K562 (cell line): ENCODE measurements around the gene EFCAB9. TPM values are rescaled to one million over a fixed set of nuclear protein-coding genes. Genes with fewer than 3 reads are reported as not detected.

Experiments
- ATAC-seq: fragments of 200-7000 bp; cut with Tn5 transposase; 3 replicates; pipeline ENCODE4 v1.9.1; 2020; ENCODE audit warnings: moderate library complexity
- BruUV-seq: library from RNA; stranded (reverse); fragments of 400-500 nt; replicated peaks from 2 replicates; lab custom pipeline; 2021; lab: Mats Ljungman, UMichigan
- CTCF ChIA-PET: fragments of 300-600 bp; formaldehyde crosslinking; extraction: SDS; loops from one replicate; lab custom pipeline; 2021; ENCODE audit warnings: low intra/inter-chr PET ratio; lab: Yijun Ruan, JAX
- POLR2A ChIA-PET: fragments of 300-600, 350-650 bp; sonication (Branson Sonifier 250); formaldehyde crosslinking; extraction: SDS; loops from one replicate; lab custom pipeline; 2021; ENCODE audit warnings: antibody characterized with exemption, inconsistent platforms; lab: Yijun Ruan, JAX
- DNase-seq, 4 experiments: peaks; one replicate each; pipeline versions ENCODE4 v3.0.0 to v3.0.0-alpha.2; 2011 to 2018; ENCODE audit warnings: low spot score in 3 of 4, mixed read lengths in 3 of 4; ENCODE audit errors: extremely low read depth in 1 of 4
- FAIRE-seq: peaks from 2 replicates; lab custom pipeline; 2011; peaks lifted over from hg19 to GRCh38; lab: Jason Lieb, UNC
- H2AFZ ChIP-seq: 2 replicates; pipeline ENCODE4 v1.6.0; 2011; ENCODE audit warnings: low read depth, low read length, control low read depth, inconsistent platforms
- H3K27ac ChIP-seq: fragments of 200-600 bp; 3 replicates; pipeline ENCODE4 v1.8.0; 2011; ENCODE audit warnings: low read depth, mild to moderate bottlenecking, control low read depth, inconsistent platforms, low read length, moderate library complexity, mixed read lengths; ENCODE audit errors: extremely low read depth
- H3K27me3 ChIP-seq, 2 experiments: fragments of 300-600 bp in 1 of 2; 2 replicates in 1 of 2; 3 replicates in 1 of 2; pipeline versions ENCODE4 v1.6.0 to v1.8.0; 2011; ENCODE audit warnings: inconsistent platforms in 2 of 2, low read length in 2 of 2, mild to moderate bottlenecking in 1 of 2, mixed read lengths in 1 of 2, moderate library complexity in 1 of 2; ENCODE audit not compliant: control insufficient read depth in 2 of 2, insufficient read depth in 2 of 2
- H3K36me3 ChIP-seq: fragments of 300-600 bp; 3 replicates; pipeline ENCODE4 v1.8.0; 2011; ENCODE audit warnings: mild to moderate bottlenecking, low read length, inconsistent platforms; ENCODE audit not compliant: control insufficient read depth, insufficient read depth
- H3K4me1 ChIP-seq, 2 experiments: fragments of 200-600 bp in 1 of 2; replicated peaks in 1 of 2; 2 replicates in 1 of 2; 3 replicates in 1 of 2; pipeline versions ENCODE4 v1.5.1 to v1.8.0; 2011; ENCODE audit warnings: inconsistent platforms in 2 of 2, low read length in 2 of 2, mild to moderate bottlenecking in 1 of 2, mixed read lengths in 1 of 2, moderate library complexity in 1 of 2; ENCODE audit not compliant: control insufficient read depth in 2 of 2, insufficient read depth in 2 of 2
- H3K4me2 ChIP-seq: 2 replicates; pipeline ENCODE4 v1.6.1; 2011; ENCODE audit warnings: low read length, control low read depth, inconsistent platforms, mixed read lengths; ENCODE audit not compliant: insufficient read depth
- H3K4me3 ChIP-seq: fragments of 200-600 bp; sonication (generic), shearing (Covaris generic); 2 replicates; pipeline ENCODE4 v1.5.1; 2016; ENCODE audit warnings: control low read depth, inconsistent platforms
- H3K79me2 ChIP-seq: fragments of 200-600 bp; 3 replicates; pipeline ENCODE4 v1.8.0; 2011; ENCODE audit warnings: low read length, inconsistent platforms; ENCODE audit not compliant: control insufficient read depth, insufficient read depth
- H3K9ac ChIP-seq, 2 experiments: 2 replicates each; pipeline versions ENCODE4 v1.6.0 to v1.6.1; 2011; ENCODE audit warnings: low read depth in 2 of 2, low read length in 2 of 2, control low read depth in 1 of 2, inconsistent platforms in 1 of 2, mild to moderate bottlenecking in 1 of 2, mixed read lengths in 1 of 2; ENCODE audit not compliant: insufficient read depth in 1 of 2
- H3K9me1 ChIP-seq: one replicate; pipeline ENCODE4 v1.6.0; 2011; ENCODE audit warnings: inconsistent platforms, mild to moderate bottlenecking, low read length, moderate library complexity; ENCODE audit not compliant: control insufficient read depth, insufficient read depth
- H3K9me3 ChIP-seq: replicated peaks from 2 replicates; pipeline ENCODE4 v1.5.1; 2011; ENCODE audit warnings: low read depth, low read length, inconsistent platforms; ENCODE audit not compliant: control insufficient read depth, insufficient read depth
- H4K20me1 ChIP-seq: replicated peaks from 2 replicates; pipeline ENCODE4 v1.6.1; 2011; ENCODE audit warnings: low read length, inconsistent platforms, mixed read lengths; ENCODE audit not compliant: control insufficient read depth, insufficient read depth
- CCAR2 ChIP-seq: fragments of 200-400 bp; formaldehyde crosslinking; IDR thresholded peaks from 2 replicates; pipeline ENCODE4 v1.6.1; 2017; ENCODE audit warnings: mild to moderate bottlenecking, low read depth, low read length
- DNMT1 ChIP-seq: fragments of 450-650 bp; IDR thresholded peaks from 2 replicates; pipeline ENCODE4 v1.6.1; 2016; ENCODE audit warnings: antibody characterized with exemption, mild to moderate bottlenecking
- EHMT2 ChIP-seq: fragments of 450-650 bp; IDR thresholded peaks from 2 replicates; pipeline ENCODE4 v1.6.1; 2018; ENCODE audit warnings: antibody characterized with exemption
- FIP1L1 ChIP-seq: fragments of 200-400 bp; formaldehyde crosslinking; IDR thresholded peaks from 2 replicates; pipeline ENCODE4 v1.6.1; 2018; ENCODE audit warnings: mild to moderate bottlenecking, low read depth, low read length; ENCODE audit not compliant: poor library complexity, severe bottlenecking
- IRF2 ChIP-seq: sonication (generic); formaldehyde crosslinking; IDR thresholded peaks from 2 replicates; pipeline ENCODE4 v1.8.1; 2022; ENCODE audit warnings: mild to moderate bottlenecking, missing genetic modification reagents
- LEF1 ChIP-seq: fragments of 450-650 bp; IDR thresholded peaks from 2 replicates; pipeline ENCODE4 v1.6.1; 2016; ENCODE audit warnings: mild to moderate bottlenecking
- NR2C1 ChIP-seq, 2 experiments: fragments of 450-650 bp; IDR thresholded peaks; 2 replicates each; pipeline ENCODE4 v1.6.1; 2017; ENCODE audit warnings: mild to moderate bottlenecking in 2 of 2, antibody characterized with exemption in 1 of 2, inconsistent platforms in 1 of 2, missing compliant biosample characterization in 1 of 2, missing genetic modification characterization in 1 of 2
- PTRF ChIP-seq: fragments of 450-650 bp; IDR thresholded peaks from 2 replicates; pipeline ENCODE4 v1.6.1; 2016; ENCODE audit warnings: mild to moderate bottlenecking, missing genetic modification characterization, missing compliant biosample characterization
- SMAD2 ChIP-seq: fragments of 150-350 bp; IDR thresholded peaks from 2 replicates; pipeline ENCODE4 v1.6.1; 2014; ENCODE audit warnings: low read depth, mild to moderate bottlenecking, low read length
- ZC3H4 ChIP-seq: sonication (generic); formaldehyde crosslinking; IDR thresholded peaks from 2 replicates; pipeline ENCODE4 v1.9.0; 2021; ENCODE audit warnings: missing genetic modification reagents, borderline replicate concordance
- ZFX ChIP-seq: sonication (generic); formaldehyde crosslinking; IDR thresholded peaks from 2 replicates; pipeline ENCODE4 v1.8.0; 2022; ENCODE audit warnings: mild to moderate bottlenecking, missing genetic modification reagents, moderate library complexity
- WGBS: fragments of 100-300 bp; shearing (Covaris generic); methylation state at CpG from one replicate; pipeline ENCODE4 v1.1.6; 2016; ENCODE audit warnings: low coverage, mixed read lengths; ENCODE audit not compliant: insufficient coverage; ENCODE audit errors: missing lambda C conversion rate; 5-methylcytosine and 5-hydroxymethylcytosine counted together
- in situ Hi-C: fragments of 300-500 bp; cut with MboI; formaldehyde crosslinking; loops from 4 replicates; pipeline ENCODE4 v1.15.0; 2018; ENCODE audit warnings: inconsistent platforms, mixed read lengths
- intact Hi-C: fragments of 100-400 bp; cut with micrococcal nuclease; formaldehyde crosslinking; loops from 2 replicates; pipeline ENCODE4 v1.14.2; 2022
- polyA plus RNA-seq, 8 experiments: library from polyadenylated mRNA; depleted of rRNA in 4 of 8; stranded (reverse) in 5 of 8; unstranded in 3 of 8; fragments of >200 nt; fragmentation: Nextera tagmentation in 2 of 8; fragmentation: Illumina TruSeq in 1 of 8; extraction: Ambion mirVana in 2 of 8; extraction: Trizol in 1 of 8; gene quantifications; 2 replicates each; pipeline versions ENCODE4 v1.2.1 to v1.2.3, GENCODE V29; 2011 to 2014; ENCODE audit warnings: inconsistent platforms in 1 of 8, missing spikeins in 1 of 8
- total RNA-seq, 7 experiments: library from RNA; depleted of rRNA in 6 of 7; stranded (reverse); fragments of >200 nt in 6 of 7; fragmentation: Illumina TruSeq in 2 of 7; extraction: Trizol in 2 of 7; gene quantifications; 2 replicates each; pipeline versions ENCODE4 v1.2.1 to v1.2.3, GENCODE V29; 2011 to 2021; ENCODE audit warnings: low replicate concordance in 1 of 7
- TF ChIP-seq, protein P1 (sequence below): sonication (generic); formaldehyde crosslinking; IDR thresholded peaks from 2 replicates; pipeline ENCODE4 v1.8.1; 2023; ENCODE audit warnings: mild to moderate bottlenecking, missing genetic modification reagents, moderate library complexity
- TF ChIP-seq, protein P2 (sequence below): IDR thresholded peaks from 2 replicates; pipeline ENCODE4 v1.6.1; 2011; ENCODE audit warnings: borderline replicate concordance, low read depth, mild to moderate bottlenecking, moderate library complexity, low read length; ENCODE audit not compliant: insufficient read depth, poor library complexity, severe bottlenecking
- TF ChIP-seq, protein P3 (sequence below): fragments of 250-450 bp; sonication (Bioruptor Pico); IDR thresholded peaks from 2 replicates; pipeline ENCODE4 v1.5.0; 2020; ENCODE audit warnings: mild to moderate bottlenecking
- TF ChIP-seq, protein P4 (sequence below): sonication (generic); formaldehyde crosslinking; IDR thresholded peaks from 2 replicates; pipeline ENCODE4 v1.8.1; 2023; ENCODE audit warnings: mild to moderate bottlenecking, missing genetic modification reagents

Gene EFCAB9
- total and polyA plus RNA-seq, 9 of the 15 experiments (the other 6 are each of a cell fraction or from before 2014, with no cell fraction given), result not detected

DNA sequence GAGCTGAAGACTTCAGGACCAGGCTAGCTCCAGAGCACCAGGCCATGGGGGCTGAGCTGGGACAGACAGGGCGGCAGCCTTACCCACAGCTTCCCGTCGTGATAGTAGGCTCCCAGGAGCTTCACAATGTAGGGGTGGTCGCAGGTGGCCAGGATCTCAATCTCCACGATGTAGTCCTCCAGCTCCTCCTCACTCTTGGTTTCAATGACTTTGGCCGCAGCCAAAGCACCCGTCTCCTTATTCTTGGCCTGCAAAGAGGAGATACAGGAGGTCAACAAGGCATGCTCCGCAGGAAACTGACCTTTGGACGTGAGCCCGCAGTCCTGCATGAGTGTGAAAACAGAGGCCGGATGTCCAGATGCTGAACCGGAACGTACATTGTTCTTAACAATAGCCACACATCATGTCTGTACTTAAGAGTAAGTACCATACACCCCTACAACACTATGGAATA lies 37.4 kb upstream of the EFCAB9 start:
- FAIRE-seq (peak; percentile 81), ATAC-seq (peak; percentile 84), DNase-seq (peak in 3 of 4 experiments; percentile 21 to 79 (median 44))
- Histone ChIP-seq H3K9ac (peak overlapping the region; percentile 18 to 72; a peak in 2 of 4 replicates), H3K36me3 (no peaks in the 10 kb centered on the region), H4K20me1 (no peaks in the 10 kb centered on the region), H3K79me2 (no peaks in the 10 kb centered on the region), H3K4me3 (no peak overlapping the region), H3K27me3 (no peaks in the 10 kb centered on the region), H3K27ac (no peak overlapping the region), H3K9me3 (no peaks in the 10 kb centered on the region), H2AFZ (peak overlapping the region; percentile 73), H3K4me1 (peaks cover 5 to 10% of the 10 kb centered on the region in 2 experiments; a peak in 3 of 5 replicates), H3K9me1 (no peaks in the 10 kb centered on the region), H3K4me2 (peak overlapping the region; percentile 0; the same call in 1 of the 2 replicates)
- no TSS peak for BruUV-seq
- CTCF ChIA-PET, result no interaction called here
- POLR2A ChIA-PET, result interaction anchor here (0.6 to 1.7 kb wide), 6 partner anchors 9 to 37 kb away, joined by 3 to 7 read pairs (median 3); no protein-coding TSS in a partner anchor
- in situ Hi-C loops, result no loop called here
- intact Hi-C loops, result no loop called here
- WGBS, result 13% methylated on average over 13 of the region's 13 CpGs
- TF ChIP-seq LEF1, result no peak
- TF ChIP-seq, protein P1, sequence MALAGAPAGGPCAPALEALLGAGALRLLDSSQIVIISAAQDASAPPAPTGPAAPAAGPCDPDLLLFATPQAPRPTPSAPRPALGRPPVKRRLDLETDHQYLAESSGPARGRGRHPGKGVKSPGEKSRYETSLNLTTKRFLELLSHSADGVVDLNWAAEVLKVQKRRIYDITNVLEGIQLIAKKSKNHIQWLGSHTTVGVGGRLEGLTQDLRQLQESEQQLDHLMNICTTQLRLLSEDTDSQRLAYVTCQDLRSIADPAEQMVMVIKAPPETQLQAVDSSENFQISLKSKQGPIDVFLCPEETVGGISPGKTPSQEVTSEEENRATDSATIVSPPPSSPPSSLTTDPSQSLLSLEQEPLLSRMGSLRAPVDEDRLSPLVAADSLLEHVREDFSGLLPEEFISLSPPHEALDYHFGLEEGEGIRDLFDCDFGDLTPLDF (CRISPR knock-in tag), result no peak
- TF ChIP-seq, protein P2, sequence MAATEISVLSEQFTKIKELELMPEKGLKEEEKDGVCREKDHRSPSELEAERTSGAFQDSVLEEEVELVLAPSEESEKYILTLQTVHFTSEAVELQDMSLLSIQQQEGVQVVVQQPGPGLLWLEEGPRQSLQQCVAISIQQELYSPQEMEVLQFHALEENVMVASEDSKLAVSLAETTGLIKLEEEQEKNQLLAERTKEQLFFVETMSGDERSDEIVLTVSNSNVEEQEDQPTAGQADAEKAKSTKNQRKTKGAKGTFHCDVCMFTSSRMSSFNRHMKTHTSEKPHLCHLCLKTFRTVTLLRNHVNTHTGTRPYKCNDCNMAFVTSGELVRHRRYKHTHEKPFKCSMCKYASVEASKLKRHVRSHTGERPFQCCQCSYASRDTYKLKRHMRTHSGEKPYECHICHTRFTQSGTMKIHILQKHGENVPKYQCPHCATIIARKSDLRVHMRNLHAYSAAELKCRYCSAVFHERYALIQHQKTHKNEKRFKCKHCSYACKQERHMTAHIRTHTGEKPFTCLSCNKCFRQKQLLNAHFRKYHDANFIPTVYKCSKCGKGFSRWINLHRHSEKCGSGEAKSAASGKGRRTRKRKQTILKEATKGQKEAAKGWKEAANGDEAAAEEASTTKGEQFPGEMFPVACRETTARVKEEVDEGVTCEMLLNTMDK, result no peak
- TF ChIP-seq IRF2, result no peak
- no peak for TF ChIP-seq DNMT1
- no peak for TF ChIP-seq FIP1L1
- TF ChIP-seq, protein P3, sequence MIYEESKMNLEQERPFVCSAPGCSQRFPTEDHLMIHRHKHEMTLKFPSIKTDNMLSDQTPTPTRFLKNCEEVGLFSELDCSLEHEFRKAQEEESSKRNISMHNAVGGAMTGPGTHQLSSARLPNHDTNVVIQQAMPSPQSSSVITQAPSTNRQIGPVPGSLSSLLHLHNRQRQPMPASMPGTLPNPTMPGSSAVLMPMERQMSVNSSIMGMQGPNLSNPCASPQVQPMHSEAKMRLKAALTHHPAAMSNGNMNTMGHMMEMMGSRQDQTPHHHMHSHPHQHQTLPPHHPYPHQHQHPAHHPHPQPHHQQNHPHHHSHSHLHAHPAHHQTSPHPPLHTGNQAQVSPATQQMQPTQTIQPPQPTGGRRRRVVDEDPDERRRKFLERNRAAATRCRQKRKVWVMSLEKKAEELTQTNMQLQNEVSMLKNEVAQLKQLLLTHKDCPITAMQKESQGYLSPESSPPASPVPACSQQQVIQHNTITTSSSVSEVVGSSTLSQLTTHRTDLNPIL (CRISPR knock-in tag), result no peak
- TF ChIP-seq, protein P4, sequence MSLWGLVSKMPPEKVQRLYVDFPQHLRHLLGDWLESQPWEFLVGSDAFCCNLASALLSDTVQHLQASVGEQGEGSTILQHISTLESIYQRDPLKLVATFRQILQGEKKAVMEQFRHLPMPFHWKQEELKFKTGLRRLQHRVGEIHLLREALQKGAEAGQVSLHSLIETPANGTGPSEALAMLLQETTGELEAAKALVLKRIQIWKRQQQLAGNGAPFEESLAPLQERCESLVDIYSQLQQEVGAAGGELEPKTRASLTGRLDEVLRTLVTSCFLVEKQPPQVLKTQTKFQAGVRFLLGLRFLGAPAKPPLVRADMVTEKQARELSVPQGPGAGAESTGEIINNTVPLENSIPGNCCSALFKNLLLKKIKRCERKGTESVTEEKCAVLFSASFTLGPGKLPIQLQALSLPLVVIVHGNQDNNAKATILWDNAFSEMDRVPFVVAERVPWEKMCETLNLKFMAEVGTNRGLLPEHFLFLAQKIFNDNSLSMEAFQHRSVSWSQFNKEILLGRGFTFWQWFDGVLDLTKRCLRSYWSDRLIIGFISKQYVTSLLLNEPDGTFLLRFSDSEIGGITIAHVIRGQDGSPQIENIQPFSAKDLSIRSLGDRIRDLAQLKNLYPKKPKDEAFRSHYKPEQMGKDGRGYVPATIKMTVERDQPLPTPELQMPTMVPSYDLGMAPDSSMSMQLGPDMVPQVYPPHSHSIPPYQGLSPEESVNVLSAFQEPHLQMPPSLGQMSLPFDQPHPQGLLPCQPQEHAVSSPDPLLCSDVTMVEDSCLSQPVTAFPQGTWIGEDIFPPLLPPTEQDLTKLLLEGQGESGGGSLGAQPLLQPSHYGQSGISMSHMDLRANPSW (CRISPR knock-in tag), result no peak
- no peak for TF ChIP-seq SMAD2
- TF ChIP-seq NR2C1 (IDR thresholded peaks at IDR 0.05), result peak; percentile 52; the same call in 1 of the 2 replicates
- peak; percentile 70 for TF ChIP-seq NR2C1 (tag; IDR thresholded peaks at IDR 0.05)
- no peak for TF ChIP-seq CCAR2
- TF ChIP-seq ZFX, result no peak
- TF ChIP-seq PTRF (tag), result no peak
- TF ChIP-seq ZC3H4 (CRISPR knock-in tag), result no peak
- TF ChIP-seq EHMT2, result 0 out of 2 replicates have a peak, but pooled peaks have one; percentile 32
